NCI-H1694 treated with DMSO at 0.1 percent for 48 hours (cell line): ENCODE results near the gene FER.

Experiments
- DNase-seq: peaks from one replicate; lab custom pipeline; 2025; lab: John Stamatoyannopoulos, UW

Gene FER

DNA sequence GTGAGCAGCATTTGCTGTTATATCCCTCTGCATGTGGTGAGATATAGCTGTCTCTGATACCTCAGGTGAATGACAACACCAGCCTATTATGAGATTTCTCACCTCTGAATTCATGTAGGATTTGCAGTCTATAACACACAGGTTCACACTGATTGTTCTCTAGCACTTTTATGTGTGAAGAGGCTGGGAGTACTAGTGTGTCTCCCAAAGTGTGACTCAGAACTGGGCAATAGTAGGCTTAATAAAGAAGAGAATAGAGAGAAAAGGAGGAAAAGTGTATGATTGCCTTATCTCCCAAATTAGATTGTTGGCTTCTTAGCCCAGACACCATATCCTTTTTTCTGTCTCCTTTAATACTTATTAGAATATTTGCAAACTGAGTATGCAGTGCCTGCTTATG is 430.1 kb downstream of the FER start:
- no peak for DNase-seq

DNA sequence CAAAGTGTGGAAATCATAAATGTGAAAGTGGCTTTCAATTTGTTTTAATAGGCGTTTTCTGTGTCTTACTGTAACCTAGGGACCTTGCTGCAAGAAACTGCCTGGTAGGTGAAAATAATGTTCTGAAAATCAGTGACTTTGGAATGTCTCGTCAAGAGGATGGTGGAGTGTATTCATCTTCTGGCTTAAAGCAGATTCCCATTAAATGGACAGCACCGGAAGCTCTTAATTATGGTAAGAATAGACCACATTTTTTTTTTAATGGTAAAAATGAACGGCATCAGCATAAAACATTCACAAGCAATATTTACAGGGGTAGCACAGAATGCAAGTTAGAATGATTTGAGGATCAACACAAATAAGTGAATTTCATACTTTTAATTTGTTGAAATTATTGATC is 433.0 kb downstream of the FER start:
- no peak for DNase-seq

DNA sequence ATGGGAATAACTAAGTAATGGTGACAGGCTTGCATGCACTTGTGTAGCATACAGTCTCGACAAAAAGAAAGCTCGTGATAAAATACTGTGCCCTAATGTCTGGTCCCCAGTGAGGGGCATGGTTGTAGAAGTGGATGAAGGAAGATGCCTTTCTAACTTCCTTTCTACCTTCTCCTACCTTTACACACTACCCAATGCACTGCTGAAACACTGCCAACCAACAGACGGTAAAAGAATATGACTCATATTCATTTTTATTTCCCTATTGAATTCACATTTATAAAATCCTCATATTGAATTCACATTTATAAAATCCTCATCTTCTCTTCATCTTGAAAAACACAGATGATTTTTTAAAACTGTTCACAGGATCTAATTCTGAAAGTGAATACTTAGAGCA is 439.1 kb downstream of the FER start:
- DNase-seq = no peak

DNA sequence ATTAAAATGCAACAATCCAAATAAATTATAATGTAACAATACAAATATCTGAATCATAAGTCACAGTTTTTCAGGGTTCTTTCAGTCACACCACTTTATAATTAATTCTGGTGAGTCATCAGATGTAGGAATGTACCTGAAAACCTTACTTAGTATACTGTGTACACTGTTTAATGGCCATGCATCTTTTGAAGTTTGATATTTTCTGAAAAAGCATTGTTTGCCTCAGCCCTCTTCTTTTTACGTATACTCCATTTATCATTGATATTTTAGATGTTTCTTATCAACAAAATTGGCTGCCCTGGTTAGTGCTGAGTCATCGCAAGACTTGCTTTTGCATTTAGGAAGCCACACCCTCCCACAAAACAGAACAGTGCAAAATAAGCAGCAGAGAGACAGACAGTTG is 443.5 kb downstream of the FER start:
- DNase-seq = no peak

DNA sequence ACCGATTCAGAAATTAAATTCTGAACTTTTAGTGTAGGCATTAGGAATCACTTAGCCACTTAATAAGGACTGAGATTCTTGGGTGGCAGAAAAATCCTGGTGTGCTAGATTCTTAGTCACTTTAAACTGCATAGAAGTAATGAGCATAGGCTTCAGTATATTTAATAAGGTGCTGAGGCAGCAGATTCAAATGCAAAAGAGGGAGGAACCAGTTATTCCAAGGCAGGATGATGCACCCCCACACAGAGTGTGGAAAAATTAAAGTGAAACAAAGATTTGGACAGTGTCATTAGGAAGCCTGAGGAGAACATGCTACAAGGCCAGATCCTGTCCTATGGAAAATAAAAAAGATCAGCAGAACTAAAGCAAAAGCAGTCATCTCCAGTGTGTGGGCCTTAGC is 444.3 kb downstream of the FER start:
- no peak for DNase-seq

DNA sequence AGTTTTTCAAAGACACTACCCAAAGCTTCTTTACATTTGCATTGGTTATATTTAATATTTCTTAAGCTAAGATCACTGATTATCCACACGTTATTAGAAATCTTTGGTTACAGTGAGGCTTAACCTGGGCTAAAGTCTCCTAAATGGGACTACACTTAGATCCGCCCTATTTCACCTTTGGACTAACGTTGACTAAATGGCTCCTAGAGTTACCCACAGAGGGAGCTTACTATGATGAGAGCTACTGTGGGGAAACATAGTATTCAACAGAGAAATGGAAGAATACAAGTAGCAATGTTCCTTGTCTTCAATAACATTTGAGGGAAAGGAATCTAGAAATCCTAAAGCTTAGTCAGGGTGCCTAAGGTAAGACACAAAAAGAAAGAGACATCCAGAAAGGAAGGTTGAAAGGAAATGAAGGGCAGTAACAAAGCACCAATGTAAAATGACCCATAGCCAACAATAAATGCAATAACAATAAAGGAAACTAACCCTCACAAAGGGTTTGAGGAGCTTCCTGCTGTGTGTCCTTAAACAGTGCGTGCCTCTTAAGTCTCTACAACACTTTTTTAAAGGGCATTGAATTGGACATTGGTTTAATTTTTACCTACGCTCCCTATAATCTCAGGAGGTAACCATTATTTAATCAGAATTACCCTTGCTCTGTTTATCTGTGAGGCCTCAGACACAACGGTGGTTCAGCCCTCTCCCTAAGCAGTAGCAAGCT is 445.0 kb downstream of the FER start:
- no peak for DNase-seq

DNA sequence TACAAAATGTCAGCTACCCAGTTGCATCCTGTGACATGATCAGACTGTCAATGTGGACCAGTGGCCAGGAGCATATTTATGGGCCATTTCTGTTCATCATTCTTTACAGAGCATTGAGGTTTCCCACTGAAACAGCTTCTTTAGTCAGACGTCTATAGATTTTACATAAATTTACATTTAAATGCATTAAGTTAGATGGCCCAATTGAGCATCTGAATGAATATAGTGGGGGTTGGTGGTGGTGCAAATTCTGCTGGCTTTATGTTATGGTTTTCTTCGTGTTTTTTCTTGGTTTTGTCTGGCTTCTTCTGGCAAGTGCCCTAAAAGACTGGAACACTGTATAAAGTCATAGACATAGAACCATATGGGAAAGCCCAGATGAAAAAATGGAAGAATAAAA is 448.0 kb downstream of the FER start:
- no peak for DNase-seq

DNA sequence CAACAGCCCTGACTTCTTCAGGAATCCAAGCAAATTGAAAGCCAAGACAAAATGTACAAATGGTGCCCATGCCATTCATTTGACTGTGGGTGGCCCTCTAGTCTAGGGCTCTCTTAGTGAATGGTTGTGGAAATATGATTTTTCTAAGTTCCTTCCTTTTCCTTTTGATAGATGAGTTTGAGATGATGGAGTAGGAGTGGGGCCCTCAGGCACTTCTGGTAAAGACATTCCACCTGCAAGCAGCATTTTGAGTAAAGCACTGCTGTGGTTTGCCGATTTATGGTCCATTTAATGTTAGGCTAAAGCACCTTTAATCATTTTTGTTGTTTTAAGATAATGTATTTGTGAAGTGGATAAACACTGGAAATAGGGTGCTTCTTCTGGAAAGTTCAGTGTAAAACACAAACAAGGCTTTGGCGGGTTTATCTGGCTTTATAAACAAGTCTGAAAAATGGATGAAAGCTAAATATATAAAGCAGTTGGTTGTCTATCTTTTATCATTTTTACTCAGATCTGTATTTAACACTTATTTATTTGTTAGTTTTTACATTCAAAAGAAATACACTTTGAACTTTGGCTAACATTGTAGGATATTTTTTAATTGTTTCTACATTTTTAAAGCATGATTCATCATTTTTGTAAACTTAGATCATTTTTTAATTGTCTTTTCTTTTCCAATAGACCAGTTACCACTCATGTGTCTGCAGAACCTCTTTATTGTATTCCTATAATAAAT is 448.6 kb downstream of the FER start:
- no peak for DNase-seq

DNA sequence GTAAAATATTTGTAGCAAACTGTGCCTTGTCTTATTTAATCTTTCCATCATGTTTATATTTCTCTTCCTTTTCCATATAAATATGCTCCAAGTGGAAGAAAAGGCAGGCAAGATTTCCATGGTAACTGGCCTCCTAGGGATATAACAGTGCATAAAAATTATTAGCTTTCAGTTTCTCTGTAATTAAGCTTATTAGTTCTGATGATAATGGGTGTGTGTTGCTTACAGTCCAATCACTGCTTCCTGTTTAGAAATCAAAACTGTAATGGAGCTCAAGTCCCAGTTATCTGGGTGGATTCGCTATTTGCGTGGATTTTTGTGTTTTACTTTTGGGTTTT is 449.1 kb downstream of the FER start:
- DNase-seq = no peak

DNA sequence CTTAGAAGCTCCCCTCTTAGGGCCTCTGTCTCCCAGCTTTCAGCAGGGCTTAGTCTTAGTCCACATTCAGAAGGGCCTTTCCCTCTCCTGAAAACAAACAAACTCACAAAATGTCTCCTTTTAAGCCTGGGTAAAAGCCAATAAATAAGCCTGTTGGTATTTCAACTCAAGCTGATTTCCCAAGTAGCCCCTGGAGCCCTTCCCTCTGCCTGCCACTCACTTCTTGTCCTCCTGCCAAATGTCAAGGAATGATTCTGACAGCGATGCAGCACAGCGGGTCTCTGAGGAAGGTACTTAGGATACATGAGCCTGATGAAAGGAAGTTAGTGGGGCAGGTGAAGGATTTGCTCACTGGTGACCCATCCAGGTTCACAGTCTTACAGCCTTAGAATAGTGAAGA is 451.6 kb downstream of the FER start:
- no peak for DNase-seq

DNA sequence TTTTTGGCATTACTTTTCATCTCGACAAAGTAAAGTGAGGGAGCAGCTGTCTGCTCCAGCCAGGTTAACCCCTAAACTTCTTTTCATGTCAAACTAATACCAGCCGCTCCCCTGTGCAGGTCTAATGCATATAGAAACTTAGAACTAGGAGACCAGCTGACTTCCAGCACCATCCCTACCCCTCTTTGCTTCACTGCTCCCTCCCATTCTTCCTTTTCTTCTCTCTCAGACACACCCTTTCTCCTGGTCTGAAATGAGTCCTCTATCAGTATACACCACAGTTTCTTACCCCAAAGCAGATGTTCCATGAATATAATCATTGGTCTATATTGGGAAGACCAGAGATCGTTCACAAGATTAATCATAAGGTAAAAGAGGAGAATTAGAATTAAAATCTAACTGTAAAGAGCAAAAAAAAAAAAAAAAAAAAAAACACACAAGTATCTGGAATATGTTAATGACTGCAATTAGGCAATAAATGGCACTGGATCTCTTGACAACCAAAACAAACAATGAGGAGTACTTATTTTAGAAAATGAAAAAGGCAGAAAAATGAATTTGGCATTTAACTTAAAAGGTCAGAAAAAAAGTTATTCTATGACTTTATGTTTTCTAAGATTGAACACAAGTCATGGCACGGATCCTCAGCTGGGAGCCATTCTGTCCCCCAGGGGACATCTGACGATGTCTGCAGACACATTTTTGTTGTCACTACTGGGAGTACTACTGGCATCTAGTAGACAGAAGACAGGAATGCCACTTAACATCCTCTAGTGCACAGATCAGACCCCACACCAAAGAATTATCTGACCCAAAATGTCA is 452.3 kb downstream of the FER start:
- DNase-seq = no peak

DNA sequence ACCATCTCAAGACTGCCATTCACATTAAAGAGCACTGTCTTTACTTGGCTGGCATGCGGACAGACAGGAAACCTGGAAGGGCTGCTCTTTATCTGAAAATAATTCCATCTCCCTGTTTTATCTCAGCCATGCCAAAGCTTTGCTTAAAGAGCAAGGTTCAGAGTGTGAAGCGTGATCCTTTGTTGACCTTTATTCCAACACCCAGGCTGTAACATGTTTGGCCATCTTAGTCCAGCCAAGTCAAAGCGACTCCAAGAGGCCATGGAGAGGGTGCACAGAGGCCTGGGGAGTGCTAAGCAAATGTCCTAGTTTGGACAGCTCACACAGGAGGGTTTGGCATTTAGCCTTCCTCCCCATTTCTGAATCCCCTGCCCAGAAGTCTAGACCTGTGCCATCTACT is 467.3 kb downstream of the FER start:
- no peak for DNase-seq

DNA sequence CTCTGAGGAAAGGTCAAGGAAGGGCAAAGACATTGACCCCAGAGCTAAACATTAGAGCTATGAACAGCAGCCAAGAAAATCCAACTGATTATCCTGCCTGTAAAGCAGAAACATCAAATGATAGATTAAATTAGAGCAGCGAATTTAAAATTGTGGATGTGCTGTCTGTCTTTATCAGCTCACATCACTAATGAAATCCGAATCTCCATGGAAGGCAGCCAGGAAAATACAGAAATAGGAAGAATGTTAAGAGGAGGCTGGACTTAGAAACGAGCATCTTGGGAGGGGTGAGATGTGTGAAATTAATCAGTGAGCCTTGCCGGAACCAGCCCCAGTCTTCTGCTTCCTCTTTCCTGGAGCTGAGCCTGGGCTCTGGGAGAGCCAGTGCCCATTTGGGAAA is 471.1 kb downstream of the FER start:
- DNase-seq = no peak

DNA sequence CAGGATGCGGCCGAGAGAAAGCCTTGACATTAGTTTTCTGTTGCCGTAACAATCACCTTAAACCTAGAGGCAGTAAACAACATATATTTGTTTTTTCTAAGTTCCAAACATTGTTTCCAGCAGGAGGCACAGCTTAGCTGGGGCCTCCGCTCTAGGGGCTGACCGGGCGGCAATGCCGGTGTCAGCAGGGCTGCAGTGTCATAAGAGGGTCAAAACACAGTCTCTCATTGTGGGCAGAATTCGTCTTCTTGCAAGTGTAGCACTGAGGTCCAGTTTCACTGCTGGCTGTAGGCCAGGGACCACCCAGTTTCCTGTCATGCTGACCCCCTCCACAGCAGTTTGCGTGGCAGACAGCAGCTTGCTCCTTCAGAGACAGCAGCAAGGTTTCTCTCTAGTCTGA is 475.8 kb downstream of the FER start:
- no peak for DNase-seq

DNA sequence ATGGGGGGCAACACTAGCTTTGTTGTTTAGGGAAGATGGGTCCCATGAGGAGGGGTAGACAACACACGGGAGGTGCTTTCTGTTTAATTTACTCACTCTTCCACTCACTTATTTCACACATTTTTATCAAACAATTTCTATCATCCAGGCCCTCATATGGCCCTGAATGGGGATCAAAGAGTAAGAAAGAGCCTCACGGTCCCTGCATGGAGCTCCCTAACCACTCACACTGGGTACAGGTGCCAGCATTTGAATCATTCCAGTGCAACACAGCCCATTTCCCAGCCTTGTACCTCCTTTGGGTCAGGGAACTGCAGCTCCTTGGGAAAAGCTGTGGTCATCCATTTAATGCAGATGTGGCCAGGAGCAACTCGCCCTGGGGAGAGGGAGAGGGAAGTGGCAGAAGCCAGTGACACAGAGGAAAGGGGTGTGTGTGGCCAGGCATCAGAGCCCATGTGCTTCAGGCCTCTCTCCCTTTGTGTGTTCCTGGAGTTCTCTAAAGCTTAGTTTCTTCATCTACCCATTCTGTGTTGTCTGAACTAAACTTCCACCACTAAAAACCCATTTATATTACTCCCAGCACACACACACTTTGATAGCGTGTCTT is 476.7 kb downstream of the FER start:
- no peak for DNase-seq

DNA sequence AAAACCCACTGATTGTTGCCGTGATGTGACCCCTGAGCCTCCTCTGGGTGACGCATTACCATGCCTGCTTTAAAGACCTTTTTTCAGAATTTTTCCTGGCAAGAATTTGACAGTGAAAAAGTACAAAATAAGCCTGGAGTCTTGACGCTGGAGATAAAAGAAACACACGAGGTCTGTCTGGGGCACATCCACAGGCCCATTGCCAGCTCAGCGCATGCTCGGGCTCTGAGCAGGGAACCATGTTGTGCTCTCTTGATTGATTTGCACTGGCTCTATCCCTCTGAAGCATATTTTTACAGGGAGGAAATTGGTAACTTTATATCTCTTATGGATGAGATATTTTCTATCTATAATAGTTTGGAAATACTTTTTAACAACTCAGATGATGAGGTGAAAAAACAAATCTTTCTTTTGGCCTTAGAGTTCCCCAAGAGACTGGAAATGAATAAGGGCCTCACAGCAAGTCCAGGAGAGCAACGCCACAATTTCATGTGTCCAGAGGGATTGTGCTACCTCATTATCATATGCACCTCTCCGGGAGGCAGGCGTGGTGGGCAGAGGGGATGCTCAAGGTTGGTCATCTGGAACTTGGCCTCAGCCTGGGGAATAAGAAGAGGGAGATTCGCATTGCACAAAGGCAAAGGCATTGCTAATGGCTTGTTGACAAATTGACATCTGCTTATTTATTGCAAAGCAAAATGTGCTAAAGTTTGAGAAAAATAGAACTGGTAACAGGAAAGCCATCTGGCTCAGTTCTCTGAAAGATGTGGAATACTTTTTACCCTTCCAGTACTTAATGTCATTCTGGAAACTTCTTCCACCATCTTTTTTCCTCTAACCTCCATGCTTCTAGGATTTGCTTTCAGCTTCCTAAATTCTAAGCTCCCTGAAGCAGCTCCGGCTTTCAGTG is 478.3 kb downstream of the FER start:
- DNase-seq = no peak

DNA sequence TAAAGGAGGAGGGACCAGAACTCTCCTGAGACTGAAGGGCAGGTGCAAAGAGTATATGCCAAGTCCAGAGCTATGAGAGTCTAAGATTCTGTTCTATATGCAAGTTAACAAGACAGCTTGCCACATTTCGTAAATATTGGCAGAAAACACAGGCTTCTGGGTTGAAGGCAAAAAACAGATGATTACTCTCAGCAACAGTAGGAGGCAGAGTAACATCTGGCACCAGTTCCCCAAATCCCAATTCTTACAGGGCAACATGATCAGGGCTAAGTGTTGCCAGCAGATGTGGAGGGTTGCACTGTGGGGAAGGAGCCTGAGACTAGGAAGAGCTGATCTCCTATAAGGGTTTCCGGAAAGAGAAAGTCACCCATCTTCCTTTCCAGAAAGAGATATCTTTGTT is 482.7 kb downstream of the FER start:
- DNase-seq = no peak

DNA sequence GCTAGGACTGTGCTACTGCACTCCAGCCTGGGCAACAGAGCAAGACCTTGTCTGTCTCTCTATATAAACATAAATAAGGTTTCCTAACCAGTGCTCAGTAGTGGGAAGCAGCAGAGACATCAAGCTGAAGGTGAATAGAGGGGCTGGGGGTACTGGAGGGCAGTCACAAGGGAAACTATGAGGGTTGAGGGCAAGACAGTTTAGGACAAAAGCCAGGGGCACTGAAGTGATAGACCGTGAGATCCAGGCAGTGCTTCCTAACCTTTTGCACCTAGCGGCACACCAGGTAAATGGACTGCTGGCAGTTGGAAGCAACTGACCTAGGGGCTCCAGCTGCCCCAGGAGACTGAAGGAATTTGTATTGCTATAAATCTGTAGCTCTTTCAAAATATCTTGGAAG is 483.6 kb downstream of the FER start:
- no peak for DNase-seq

DNA sequence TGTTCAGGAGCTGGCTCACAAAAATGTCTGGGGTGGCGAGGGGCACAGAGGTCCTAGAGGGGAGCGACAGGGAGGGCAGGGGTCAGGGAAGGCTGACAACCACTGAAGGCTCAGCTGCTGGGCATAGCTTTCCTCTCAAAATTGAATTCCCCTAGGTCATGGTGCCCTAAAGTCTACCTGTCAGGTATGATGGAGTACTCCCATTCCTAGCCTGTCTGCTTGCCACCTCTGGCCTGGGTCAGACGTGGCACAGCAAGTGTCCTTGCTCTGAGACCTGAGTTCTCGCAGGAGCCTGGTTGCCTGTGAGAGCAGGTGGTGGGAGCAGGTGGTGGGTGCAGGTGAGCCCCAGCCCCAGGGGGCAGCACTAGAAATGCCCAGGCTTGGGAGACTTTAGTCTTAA is 486.7 kb downstream of the FER start:
- no peak for DNase-seq

DNA sequence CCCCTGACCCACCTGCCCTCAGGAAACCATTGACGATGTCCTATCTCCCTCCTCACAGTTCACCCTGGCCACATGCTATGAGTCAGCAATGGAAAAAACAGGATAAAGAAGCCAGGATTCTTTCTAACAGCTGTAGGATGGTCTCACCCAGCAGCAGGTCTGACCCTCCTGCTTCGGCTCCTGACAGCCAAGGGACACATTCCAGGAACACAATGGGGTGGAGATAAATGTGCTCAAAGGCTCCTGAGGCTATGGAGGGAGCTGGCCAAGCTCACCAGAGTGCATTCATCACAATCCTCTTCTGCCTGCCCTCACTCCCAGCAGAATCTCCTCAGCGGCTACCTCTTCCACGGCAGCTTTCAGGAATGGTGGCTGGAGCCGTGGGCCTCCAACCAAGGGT is 491.8 kb downstream of the FER start:
- no peak for DNase-seq

DNA sequence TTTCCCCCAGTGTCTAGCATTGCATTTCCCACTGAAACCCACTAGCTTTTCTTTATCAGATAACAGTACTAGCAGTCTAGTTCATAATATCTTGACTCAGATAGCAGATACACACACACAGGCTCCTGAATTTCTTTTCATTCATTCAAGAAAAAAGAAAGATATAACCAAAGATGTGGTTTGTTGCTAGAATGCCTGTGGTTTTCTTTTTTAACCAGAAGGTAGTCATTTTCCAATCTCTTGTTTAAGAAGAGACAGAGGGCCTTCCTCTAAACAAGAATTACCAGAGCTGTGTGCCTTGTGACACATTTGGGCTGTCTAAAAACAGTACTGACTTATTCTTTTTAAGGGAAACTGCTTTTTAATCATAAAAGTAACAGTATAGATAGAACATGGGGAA is 494.8 kb downstream of the FER start:
- no peak for DNase-seq

DNA sequence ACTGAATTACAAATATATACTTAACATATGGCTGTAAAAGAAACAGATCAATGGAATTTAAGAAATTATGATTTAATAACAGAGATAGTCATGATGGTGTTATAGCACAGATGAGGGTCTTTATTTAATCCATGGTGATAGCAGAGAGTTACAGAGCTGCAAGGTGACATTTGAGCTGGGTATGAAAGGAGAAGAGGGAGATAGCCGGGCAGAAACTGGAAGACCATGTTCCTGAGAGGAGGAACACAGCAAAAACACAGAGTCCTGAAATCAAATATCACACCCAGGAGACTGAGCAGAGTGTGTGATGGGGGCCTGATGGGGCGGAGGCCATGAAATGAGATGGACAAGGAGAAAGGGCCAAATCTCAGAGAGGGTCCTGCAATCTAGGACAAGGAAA is 498.7 kb downstream of the FER start:
- DNase-seq = no peak
